ENCODE results near the gene HLA-DMA. TPM values are rescaled to one million over a fixed set of nuclear protein-coding genes. Genes with fewer than 3 reads are reported as not detected.

The HLA-DMA gene
- total and polyA plus RNA-seq, 2 of the 13 experiments (the other 11 are each of a cell fraction or from before 2014, with no cell fraction given), result 0.70 to 0.71 TPM

GRCh38 chr6:32972353-32973143 lies 19.7 kb upstream of the HLA-DMA start (continued):
- TF ChIP-seq BCLAF1 (IDR thresholded peaks at IDR 0.05), result no peak
- 0 out of 2 replicates have a peak, but pooled peaks have one; percentile 20 for TF ChIP-seq ATF5 (CRISPR knock-in tag; IDR thresholded peaks at IDR 0.05; ENCODE audit: low read depth)
- TF ChIP-seq, protein P1, sequence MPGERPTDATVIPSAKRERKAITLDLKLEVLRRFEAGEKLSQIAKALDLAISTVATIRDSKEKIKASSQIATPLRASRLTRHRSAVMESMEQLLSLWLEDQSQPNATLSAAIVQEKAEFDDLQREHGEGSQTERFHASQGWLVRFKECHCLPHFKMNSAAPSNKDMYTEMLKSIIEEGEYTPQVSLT (CRISPR knock-in tag; IDR thresholded peaks at IDR 0.05; ENCODE audit: borderline replicate concordance, low read depth), result no peak
- TF ChIP-seq RXRA (CRISPR knock-in tag; IDR thresholded peaks at IDR 0.05), result no peak
- TF ChIP-seq HDAC2 (CRISPR knock-in tag; IDR thresholded peaks at IDR 0.05), result no peak
- no peak for TF ChIP-seq NCOA2 (CRISPR knock-in tag; IDR thresholded peaks at IDR 0.05)
- no peak for TF ChIP-seq ARNT (IDR thresholded peaks at IDR 0.05)
- TF ChIP-seq ZNF263 (CRISPR knock-in tag; IDR thresholded peaks at IDR 0.05), result no peak; the same call in 1 of the 2 replicates
- no peak for TF ChIP-seq ZNF614 (CRISPR knock-in tag; IDR thresholded peaks at IDR 0.05; ENCODE audit: borderline replicate concordance)
- TF ChIP-seq ZNF644 (CRISPR knock-in tag; IDR thresholded peaks at IDR 0.05; ENCODE audit: low read depth), result no peak
- no peak for TF ChIP-seq SMC3 (IDR thresholded peaks at IDR 0.05; ENCODE audit: low read length)
- TF ChIP-seq HNF1A (IDR thresholded peaks at IDR 0.05; ENCODE audit: low read depth), result no peak
- no peak; the same call in 1 of the 2 replicates for TF ChIP-seq HNF1A (CRISPR knock-in tag; IDR thresholded peaks at IDR 0.05; ENCODE audit: borderline replicate concordance)
- TF ChIP-seq ZNF10 (CRISPR knock-in tag; IDR thresholded peaks at IDR 0.05; ENCODE audit: borderline replicate concordance, low read depth), result no peak
- no peak for TF ChIP-seq MTA1 (CRISPR knock-in tag; IDR thresholded peaks at IDR 0.05; ENCODE audit: borderline replicate concordance)
- no peak for TF ChIP-seq RNF2 (conservative IDR thresholded peaks at IDR 0.05; ENCODE audit: low read depth)
- no peak; the same call in 1 of the 2 replicates for TF ChIP-seq ZNF124 (CRISPR knock-in tag; IDR thresholded peaks at IDR 0.05)
- peak; percentile 94; the same call in 1 of the 2 replicates for TF ChIP-seq STAT6 (CRISPR knock-in tag; IDR thresholded peaks at IDR 0.05; ENCODE audit: borderline replicate concordance)
- no peak for TF ChIP-seq ZNF12 (CRISPR knock-in tag; IDR thresholded peaks at IDR 0.05)
